Small intestine (tissue), 7 donors: Measurements from ENCODE around the gene LSAMP. TPM values are rescaled to one million over a fixed set of nuclear protein-coding genes. Genes with fewer than 3 reads are reported as not detected.

Source experiments
- DNase-seq, 2 donors: peaks; one replicate each; pipeline versions ENCODE4 v3.0.0 to v3.0.0-alpha.2; 2013
- FAIRE-seq: peaks from 2 replicates; lab custom pipeline; 2012; peaks lifted over from hg19 to GRCh38; lab: Jason Lieb, UNC
- H3K27ac ChIP-seq, 3 donors: one replicate each; pipeline ENCODE4 v1.5.1; 2013; ENCODE audit warnings: low read length in 2 of 3, mild to moderate bottlenecking in 2 of 3, control low read depth in 1 of 3, inconsistent platforms in 1 of 3, low read depth in 1 of 3, moderate library complexity in 1 of 3
- H3K27me3 ChIP-seq, 3 donors: one replicate each; pipeline ENCODE4 v1.6.1; 2013; ENCODE audit warnings: low read length in 3 of 3, inconsistent platforms in 1 of 3; ENCODE audit not compliant: control insufficient read depth in 3 of 3, insufficient read depth in 3 of 3
- H3K36me3 ChIP-seq, 3 donors: one replicate each; pipeline ENCODE4 v1.6.1; 2013; ENCODE audit warnings: low read length in 3 of 3, inconsistent platforms in 1 of 3, low read depth in 1 of 3, mild to moderate bottlenecking in 1 of 3, moderate library complexity in 1 of 3; ENCODE audit not compliant: control insufficient read depth in 3 of 3, insufficient read depth in 2 of 3
- H3K4me1 ChIP-seq, 3 donors: one replicate each; pipeline ENCODE4 v1.6.1; 2013; ENCODE audit warnings: low read length in 2 of 3, inconsistent platforms in 1 of 3, low read depth in 1 of 3, mild to moderate bottlenecking in 1 of 3, moderate library complexity in 1 of 3; ENCODE audit not compliant: control insufficient read depth in 3 of 3, insufficient read depth in 2 of 3
- H3K4me3 ChIP-seq, 3 donors: one replicate each; pipeline ENCODE4 v1.5.1; 2013; ENCODE audit warnings: low read length in 3 of 3, control low read depth in 1 of 3, inconsistent platforms in 1 of 3, low read depth in 1 of 3, mild to moderate bottlenecking in 1 of 3, moderate library complexity in 1 of 3
- H3K9me3 ChIP-seq, 2 donors: one replicate each; pipeline ENCODE4 v1.6.1; 2013; ENCODE audit warnings: low read depth in 1 of 2, low read length in 1 of 2; ENCODE audit not compliant: control insufficient read depth in 2 of 2, insufficient read depth in 1 of 2
- WGBS, 3 donors: extraction: QIAGEN DNeasy Blood & Tissue Kit; methylation state at CpG; one replicate each; pipeline ENCODE4 v1.1.7; 2013; 5-methylcytosine and 5-hydroxymethylcytosine counted together
- polyA plus RNA-seq, 4 donors: library from polyadenylated mRNA; stranded (reverse) in 3 of 4; unstranded in 1 of 4; fragments of 200-250 nt in 3 of 4; fragments of 120-200 nt in 1 of 4; gene quantifications; one replicate each; pipeline versions ENCODE4 v1.2.1 to v1.2.3, GENCODE V29; 2013
- donor health status: healthy with polysubstance abuse.
- donor health status: control.
- donor health status: control.
- donor health status: Bipolar disorder and iron deficiency.
- donor health status: healthy.

Gene LSAMP
- polyA plus RNA-seq, 4 donors = 0.27 to 2.9 (median 1.8) TPM; not detected in 1

GRCh38 chr3:116265320-116265695 is 180.0 kb downstream of the LSAMP start:
- H3K36me3 ChIP-seq = no peaks in the 10 kb centered on the region
- no peaks in the 10 kb centered on the region for H3K4me1 ChIP-seq
- DNase-seq (no peak), FAIRE-seq (no peak)
- WGBS, 3 donors = 66 to 78% (median 76%) methylated on average over 8 of the region's 8 CpGs
- no peak overlapping the region for H3K4me3 ChIP-seq
- H3K9me3 ChIP-seq = no peaks in the 10 kb centered on the region
- H3K27ac ChIP-seq = no peak overlapping the region
- no peaks in the 10 kb centered on the region for H3K27me3 ChIP-seq

- no peak for DNase-seq
- 68 to 78% (median 69%) methylated on average over 4 of the region's 4 CpGs for WGBS, 3 donors
- no peak overlapping the region for H3K27ac ChIP-seq
- FAIRE-seq = no peak
- H3K9me3 ChIP-seq = no peaks in the 10 kb centered on the region
- H3K4me3 ChIP-seq = no peak overlapping the region
- H3K27me3 ChIP-seq = no peaks in the 10 kb centered on the region
- H3K36me3 ChIP-seq = no peaks in the 10 kb centered on the region
- H3K4me1 ChIP-seq = no peaks in the 10 kb centered on the region
Measured at GRCh38 chr3:116264546-116265319, 180.6 kb downstream of the LSAMP start.

- DNase-seq (no peak), FAIRE-seq (no peak)
- Histone ChIP-seq H3K27ac (no peak overlapping the region), H3K27me3 (no peaks in the 10 kb centered on the region), H3K36me3 (no peaks in the 10 kb centered on the region), H3K4me3 (no peak overlapping the region), H3K4me1 (no peaks in the 10 kb centered on the region), H3K9me3 (no peaks in the 10 kb centered on the region)
- WGBS, 3 donors = 51 to 65% (median 57%) methylated on average over 5 of the region's 5 CpGs
Measured at GRCh38 chr3:116263842-116264545, 181.3 kb downstream of the LSAMP start.

GRCh38 chr3:116260491-116260890 is 184.8 kb downstream of the LSAMP start:
- DNase-seq (no peak), FAIRE-seq (no peak)
- Histone ChIP-seq H3K4me3 (no peak overlapping the region), H3K36me3 (no peaks in the 10 kb centered on the region), H3K4me1 (no peaks in the 10 kb centered on the region), H3K9me3 (no peaks in the 10 kb centered on the region), H3K27ac (no peak overlapping the region), H3K27me3 (no peaks in the 10 kb centered on the region)
- 39 to 71% (median 45%) methylated on average over 2 of the region's 2 CpGs for WGBS, 3 donors

GRCh38 chr3:116259984-116260383 is 185.3 kb downstream of the LSAMP start:
- no peaks in the 10 kb centered on the region for H3K4me1 ChIP-seq
- no peak overlapping the region for H3K4me3 ChIP-seq
- no peaks in the 10 kb centered on the region for H3K36me3 ChIP-seq
- no peaks in the 10 kb centered on the region for H3K9me3 ChIP-seq
- H3K27me3 ChIP-seq = no peaks in the 10 kb centered on the region
- FAIRE-seq = no peak
- no peak overlapping the region for H3K27ac ChIP-seq
- DNase-seq = no peak

GRCh38 chr3:116256843-116257485 is 188.3 kb downstream of the LSAMP start:
- no peak overlapping the region for H3K4me3 ChIP-seq
- FAIRE-seq (no peak), DNase-seq (no peak)
- H3K27ac ChIP-seq = no peak overlapping the region
- no peaks in the 10 kb centered on the region for H3K27me3 ChIP-seq
- no peaks in the 10 kb centered on the region for H3K36me3 ChIP-seq
- H3K4me1 ChIP-seq = no peaks in the 10 kb centered on the region
- H3K9me3 ChIP-seq = no peaks in the 10 kb centered on the region
- WGBS, 3 donors = 61 to 74% (median 71%) methylated on average over 4 of the region's 4 CpGs

GRCh38 chr3:116254541-116254940 is 190.7 kb downstream of the LSAMP start:
- FAIRE-seq (no peak), DNase-seq (no peak)
- no peaks in the 10 kb centered on the region for H3K36me3 ChIP-seq
- H3K4me3 ChIP-seq = no peak overlapping the region
- H3K27me3 ChIP-seq = no peaks in the 10 kb centered on the region
- no peak overlapping the region for H3K27ac ChIP-seq
- no peaks in the 10 kb centered on the region for H3K9me3 ChIP-seq
- no peaks in the 10 kb centered on the region for H3K4me1 ChIP-seq
- 64 to 71% (median 69%) methylated on average over 3 of the region's 3 CpGs for WGBS, 3 donors

GRCh38 chr3:116253511-116253910 is 191.8 kb downstream of the LSAMP start:
- Histone ChIP-seq H3K4me1 (no peaks in the 10 kb centered on the region), H3K36me3 (no peaks in the 10 kb centered on the region), H3K27me3 (no peaks in the 10 kb centered on the region), H3K9me3 (no peaks in the 10 kb centered on the region), H3K27ac (no peak overlapping the region), H3K4me3 (no peak overlapping the region)
- 31 to 48% (median 40%) methylated on average over 4 of the region's 4 CpGs for WGBS, 3 donors
- DNase-seq = no peak
- no peak for FAIRE-seq
